HG02763 (cell line): ENCODE data around the gene SPATA31D3.
"Not testable (repeated sequence)": the region's sequence is repeated elsewhere in the genome, so short reads cannot be mapped to it uniquely, and the experiment has no call there.

Experiments used
- ATAC-seq: cut with Tn5 transposase; IDR thresholded peaks from one replicate; pipeline ENCODE4 v1.9.1; 2021; ENCODE audit warnings: mild to moderate bottlenecking, moderate library complexity; ENCODE audit not compliant: unreplicated experiment

The SPATA31D3 gene

GRCh38 chr9:81976351-81976750 lies 33.1 kb downstream of the SPATA31D3 start:
- ATAC-seq, result no peak

- ATAC-seq, result peak; percentile 72
These were observed 35.9 kb downstream of the SPATA31D3 start for GRCh38 chr9:81979196-81979595.

GRCh38 chr9:81980568-81980967 lies 37.3 kb downstream of the SPATA31D3 start:
- ATAC-seq, result no peak

GRCh38 chr9:81981883-81982282 lies 38.6 kb downstream of the SPATA31D3 start:
- no peak for ATAC-seq

GRCh38 chr9:81984928-81985327 lies 41.6 kb downstream of the SPATA31D3 start:
- no peak for ATAC-seq

- no peak for ATAC-seq
These were observed 42.8 kb downstream of the SPATA31D3 start for GRCh38 chr9:81986051-81986450.

- ATAC-seq, result not testable (repeated sequence)
These were observed 45.2 kb downstream of the SPATA31D3 start, which contains the start of gene SPATA31D1 for GRCh38 chr9:81988472-81988871. Gene SPATA31D1, plus strand, starts transcription at chr9:81988772. Its CDS starts 47 bp downstream, at chr9:81988819.

- no peak for ATAC-seq
These were observed 46.4 kb downstream of the SPATA31D3 start for GRCh38 chr9:81989700-81990099.

- no peak for ATAC-seq
These were observed 50.4 kb downstream of the SPATA31D3 start for GRCh38 chr9:81993656-81994055.
